K562 (cell line): Measurements from ENCODE around the gene MYH9. TPM values are rescaled to one million over a fixed set of nuclear protein-coding genes. Genes with fewer than 3 reads are reported as not detected.

Experiments used
- ATAC-seq: fragments of 200-7000 bp; cut with Tn5 transposase; 3 replicates; pipeline ENCODE4 v1.9.1; 2020; ENCODE audit warnings: moderate library complexity
- BruUV-seq: library from RNA; stranded (reverse); fragments of 400-500 nt; replicated peaks from 2 replicates; lab custom pipeline; 2021; lab: Mats Ljungman, UMichigan
- CTCF ChIA-PET: fragments of 300-600 bp; formaldehyde crosslinking; extraction: SDS; loops from one replicate; lab custom pipeline; 2021; ENCODE audit warnings: low intra/inter-chr PET ratio; lab: Yijun Ruan, JAX
- POLR2A ChIA-PET: fragments of 300-600, 350-650 bp; sonication (Branson Sonifier 250); formaldehyde crosslinking; extraction: SDS; loops from one replicate; lab custom pipeline; 2021; ENCODE audit warnings: antibody characterized with exemption, inconsistent platforms; lab: Yijun Ruan, JAX
- DNase-seq, 4 experiments: peaks; one replicate each; pipeline versions ENCODE4 v3.0.0 to v3.0.0-alpha.2; 2011 to 2018; ENCODE audit warnings: low spot score in 3 of 4, mixed read lengths in 3 of 4; ENCODE audit errors: extremely low read depth in 1 of 4
- FAIRE-seq: peaks from 2 replicates; lab custom pipeline; 2011; peaks lifted over from hg19 to GRCh38; lab: Jason Lieb, UNC
- H2AFZ ChIP-seq: 2 replicates; pipeline ENCODE4 v1.6.0; 2011; ENCODE audit warnings: low read depth, low read length, control low read depth, inconsistent platforms
- H3K27ac ChIP-seq: fragments of 200-600 bp; 3 replicates; pipeline ENCODE4 v1.8.0; 2011; ENCODE audit warnings: low read depth, mild to moderate bottlenecking, control low read depth, inconsistent platforms, low read length, moderate library complexity, mixed read lengths; ENCODE audit errors: extremely low read depth
- H3K27me3 ChIP-seq, 2 experiments: fragments of 300-600 bp in 1 of 2; 2 replicates in 1 of 2; 3 replicates in 1 of 2; pipeline versions ENCODE4 v1.6.0 to v1.8.0; 2011; ENCODE audit warnings: inconsistent platforms in 2 of 2, low read length in 2 of 2, mild to moderate bottlenecking in 1 of 2, mixed read lengths in 1 of 2, moderate library complexity in 1 of 2; ENCODE audit not compliant: control insufficient read depth in 2 of 2, insufficient read depth in 2 of 2
- H3K36me3 ChIP-seq: fragments of 300-600 bp; 3 replicates; pipeline ENCODE4 v1.8.0; 2011; ENCODE audit warnings: mild to moderate bottlenecking, low read length, inconsistent platforms; ENCODE audit not compliant: control insufficient read depth, insufficient read depth
- H3K4me1 ChIP-seq, 2 experiments: fragments of 200-600 bp in 1 of 2; replicated peaks in 1 of 2; 2 replicates in 1 of 2; 3 replicates in 1 of 2; pipeline versions ENCODE4 v1.5.1 to v1.8.0; 2011; ENCODE audit warnings: inconsistent platforms in 2 of 2, low read length in 2 of 2, mild to moderate bottlenecking in 1 of 2, mixed read lengths in 1 of 2, moderate library complexity in 1 of 2; ENCODE audit not compliant: control insufficient read depth in 2 of 2, insufficient read depth in 2 of 2
- H3K4me2 ChIP-seq: 2 replicates; pipeline ENCODE4 v1.6.1; 2011; ENCODE audit warnings: low read length, control low read depth, inconsistent platforms, mixed read lengths; ENCODE audit not compliant: insufficient read depth
- H3K4me3 ChIP-seq: fragments of 200-600 bp; sonication (generic), shearing (Covaris generic); 2 replicates; pipeline ENCODE4 v1.5.1; 2016; ENCODE audit warnings: control low read depth, inconsistent platforms
- H3K79me2 ChIP-seq: fragments of 200-600 bp; 3 replicates; pipeline ENCODE4 v1.8.0; 2011; ENCODE audit warnings: low read length, inconsistent platforms; ENCODE audit not compliant: control insufficient read depth, insufficient read depth
- H3K9ac ChIP-seq, 2 experiments: 2 replicates each; pipeline versions ENCODE4 v1.6.0 to v1.6.1; 2011; ENCODE audit warnings: low read depth in 2 of 2, low read length in 2 of 2, control low read depth in 1 of 2, inconsistent platforms in 1 of 2, mild to moderate bottlenecking in 1 of 2, mixed read lengths in 1 of 2; ENCODE audit not compliant: insufficient read depth in 1 of 2
- H3K9me1 ChIP-seq: one replicate; pipeline ENCODE4 v1.6.0; 2011; ENCODE audit warnings: inconsistent platforms, mild to moderate bottlenecking, low read length, moderate library complexity; ENCODE audit not compliant: control insufficient read depth, insufficient read depth
- H3K9me3 ChIP-seq: replicated peaks from 2 replicates; pipeline ENCODE4 v1.5.1; 2011; ENCODE audit warnings: low read depth, low read length, inconsistent platforms; ENCODE audit not compliant: control insufficient read depth, insufficient read depth
- H4K20me1 ChIP-seq: replicated peaks from 2 replicates; pipeline ENCODE4 v1.6.1; 2011; ENCODE audit warnings: low read length, inconsistent platforms, mixed read lengths; ENCODE audit not compliant: control insufficient read depth, insufficient read depth
- BMI1 ChIP-seq: fragments of 150-350 bp; IDR thresholded peaks from 2 replicates; pipeline ENCODE4 v1.6.1; 2014; ENCODE audit warnings: low read length
- ERF ChIP-seq: fragments of 450-650 bp; formaldehyde crosslinking; IDR thresholded peaks from 2 replicates; pipeline ENCODE4 v1.4.0; 2020; ENCODE audit warnings: mild to moderate bottlenecking, mixed read lengths
- ESRRA ChIP-seq: fragments of 450-650 bp; IDR thresholded peaks from 2 replicates; pipeline ENCODE4 v1.6.1; 2014; ENCODE audit warnings: low read depth, mild to moderate bottlenecking, moderate library complexity, borderline replicate concordance
- POLR2G ChIP-seq: fragments of 200-400 bp; formaldehyde crosslinking; IDR thresholded peaks from 2 replicates; pipeline ENCODE4 v1.6.1; 2017; ENCODE audit warnings: low read depth, mild to moderate bottlenecking, antibody characterized with exemption, low read length, moderate library complexity
- RERE ChIP-seq: sonication (generic); formaldehyde crosslinking; IDR thresholded peaks from 2 replicates; pipeline ENCODE4 v1.8.0; 2023; ENCODE audit warnings: missing genetic modification reagents, mild to moderate bottlenecking, borderline replicate concordance
- SIX5 ChIP-seq, 2 experiments: IDR thresholded peaks; 2 replicates each; pipeline ENCODE4 v1.6.1; 2011; ENCODE audit warnings: low read length in 2 of 2, borderline replicate concordance in 1 of 2, low read depth in 1 of 2, mild to moderate bottlenecking in 1 of 2, moderate library complexity in 1 of 2; ENCODE audit not compliant: insufficient read depth in 1 of 2
- TEAD1 ChIP-seq, 2 experiments: fragments of 450-650 bp in 1 of 2; sonication (generic) in 1 of 2; formaldehyde crosslinking; IDR thresholded peaks; 2 replicates each; pipeline versions ENCODE4 v1.4.0 to v1.8.0; 2020 to 2022; ENCODE audit warnings: mild to moderate bottlenecking in 2 of 2, missing genetic modification reagents in 1 of 2
- ZBTB2 ChIP-seq: fragments of 450-650 bp; IDR thresholded peaks from 2 replicates; pipeline ENCODE4 v1.6.1; 2016; ENCODE audit warnings: antibody characterized with exemption
- WGBS: fragments of 100-300 bp; shearing (Covaris generic); methylation state at CpG from one replicate; pipeline ENCODE4 v1.1.6; 2016; ENCODE audit warnings: low coverage, mixed read lengths; ENCODE audit not compliant: insufficient coverage; ENCODE audit errors: missing lambda C conversion rate; 5-methylcytosine and 5-hydroxymethylcytosine counted together
- in situ Hi-C: fragments of 300-500 bp; cut with MboI; formaldehyde crosslinking; loops from 4 replicates; pipeline ENCODE4 v1.15.0; 2018; ENCODE audit warnings: inconsistent platforms, mixed read lengths
- intact Hi-C: fragments of 100-400 bp; cut with micrococcal nuclease; formaldehyde crosslinking; loops from 2 replicates; pipeline ENCODE4 v1.14.2; 2022
- polyA plus RNA-seq, 8 experiments: library from polyadenylated mRNA; depleted of rRNA in 4 of 8; stranded (reverse) in 5 of 8; unstranded in 3 of 8; fragments of >200 nt; fragmentation: Nextera tagmentation in 2 of 8; fragmentation: Illumina TruSeq in 1 of 8; extraction: Ambion mirVana in 2 of 8; extraction: Trizol in 1 of 8; gene quantifications; 2 replicates each; pipeline versions ENCODE4 v1.2.1 to v1.2.3, GENCODE V29; 2011 to 2014; ENCODE audit warnings: inconsistent platforms in 1 of 8, missing spikeins in 1 of 8
- total RNA-seq, 7 experiments: library from RNA; depleted of rRNA in 6 of 7; stranded (reverse); fragments of >200 nt in 6 of 7; fragmentation: Illumina TruSeq in 2 of 7; extraction: Trizol in 2 of 7; gene quantifications; 2 replicates each; pipeline versions ENCODE4 v1.2.1 to v1.2.3, GENCODE V29; 2011 to 2021; ENCODE audit warnings: low replicate concordance in 1 of 7

The MYH9 gene
- total and polyA plus RNA-seq, 9 of the 15 experiments (the other 6 are each of a cell fraction or from before 2014, with no cell fraction given) = 0.71 to 111 (median 24.6) TPM

GRCh38 chr22:36323182-36323854, 64.4 kb downstream of the MYH9 start:
- Histone ChIP-seq H3K9ac (no peak overlapping the region), H3K27ac (no peak overlapping the region), H2AFZ (no peak overlapping the region), H3K27me3 (no peaks in the 10 kb centered on the region), H3K9me3 (no peaks in the 10 kb centered on the region), H3K36me3 (peaks cover 86% of the 10 kb centered on the region), H3K4me2 (no peak overlapping the region), H3K79me2 (peaks cover 7% of the 10 kb centered on the region; the same call in 2 of the 3 replicates), H3K4me3 (no peak overlapping the region), H3K9me1 (peaks cover 5% of the 10 kb centered on the region), H4K20me1 (no peaks in the 10 kb centered on the region), H3K4me1 (peaks cover 4 to 8% of the 10 kb centered on the region in 2 experiments)
- ATAC-seq (no peak), DNase-seq (no peak), FAIRE-seq (no peak)
- BruUV-seq = no TSS peak
- WGBS = 95% methylated on average over 10 of the region's 14 CpGs
- ChIA-PET CTCF (no interaction called here), POLR2A (no interaction called here)
- TF ChIP-seq ESRRA (peak; percentile 92), SIX5 (IDR thresholded peaks at IDR 0.05; ENCODE audit: borderline replicate concordance in 1 of 2, insufficient read depth in 1 of 2, low read depth in 1 of 2, low read length in 2 of 2) (no peak), TEAD1 (CRISPR knock-in tag; IDR thresholded peaks at IDR 0.05) (no peak), ERF (CRISPR knock-in tag) (no peak)
- intact Hi-C loops (no loop called here), in situ Hi-C loops (no loop called here)

- no peak for FAIRE-seq
- no peaks in the 10 kb centered on the region for H3K27me3 ChIP-seq
- intact Hi-C loops = no loop called here
- ChIA-PET CTCF (no interaction called here), POLR2A (interaction anchor here (0.7 kb wide), 1 partner anchor 33 kb away, joined by 3 read pairs; no protein-coding TSS in a partner anchor)
- H3K79me2 ChIP-seq = no peaks in the 10 kb centered on the region
- peaks cover 85% of the 10 kb centered on the region for H3K36me3 ChIP-seq
- no peak overlapping the region for H3K4me2 ChIP-seq
- in situ Hi-C loops = no loop called here
- ATAC-seq = no peak
- no peaks in the 10 kb centered on the region for H3K9me3 ChIP-seq
- H3K9ac ChIP-seq = no peak overlapping the region
- DNase-seq = no peak
- no peak overlapping the region for H3K27ac ChIP-seq
- H2AFZ ChIP-seq = no peak overlapping the region
- no TSS peak for BruUV-seq
- TF ChIP-seq RERE (CRISPR knock-in tag) (no peak), ZBTB2 (no peak), POLR2G (0 out of 2 replicates have a peak, but pooled peaks have one; percentile 45), BMI1 (no peak)
- H3K9me1 ChIP-seq = no peaks in the 10 kb centered on the region
- H3K4me3 ChIP-seq = no peak overlapping the region
- peaks cover 0 to 5% of the 10 kb centered on the region in 2 experiments; a peak in 2 of 5 replicates for H3K4me1 ChIP-seq
- 68% methylated on average over 4 of the region's 11 CpGs for WGBS
- no peaks in the 10 kb centered on the region for H4K20me1 ChIP-seq
Observed at GRCh38 chr22:36322602-36322915, 65.2 kb downstream of the MYH9 start.
